ENCODE results near the gene OGT.

DNA sequence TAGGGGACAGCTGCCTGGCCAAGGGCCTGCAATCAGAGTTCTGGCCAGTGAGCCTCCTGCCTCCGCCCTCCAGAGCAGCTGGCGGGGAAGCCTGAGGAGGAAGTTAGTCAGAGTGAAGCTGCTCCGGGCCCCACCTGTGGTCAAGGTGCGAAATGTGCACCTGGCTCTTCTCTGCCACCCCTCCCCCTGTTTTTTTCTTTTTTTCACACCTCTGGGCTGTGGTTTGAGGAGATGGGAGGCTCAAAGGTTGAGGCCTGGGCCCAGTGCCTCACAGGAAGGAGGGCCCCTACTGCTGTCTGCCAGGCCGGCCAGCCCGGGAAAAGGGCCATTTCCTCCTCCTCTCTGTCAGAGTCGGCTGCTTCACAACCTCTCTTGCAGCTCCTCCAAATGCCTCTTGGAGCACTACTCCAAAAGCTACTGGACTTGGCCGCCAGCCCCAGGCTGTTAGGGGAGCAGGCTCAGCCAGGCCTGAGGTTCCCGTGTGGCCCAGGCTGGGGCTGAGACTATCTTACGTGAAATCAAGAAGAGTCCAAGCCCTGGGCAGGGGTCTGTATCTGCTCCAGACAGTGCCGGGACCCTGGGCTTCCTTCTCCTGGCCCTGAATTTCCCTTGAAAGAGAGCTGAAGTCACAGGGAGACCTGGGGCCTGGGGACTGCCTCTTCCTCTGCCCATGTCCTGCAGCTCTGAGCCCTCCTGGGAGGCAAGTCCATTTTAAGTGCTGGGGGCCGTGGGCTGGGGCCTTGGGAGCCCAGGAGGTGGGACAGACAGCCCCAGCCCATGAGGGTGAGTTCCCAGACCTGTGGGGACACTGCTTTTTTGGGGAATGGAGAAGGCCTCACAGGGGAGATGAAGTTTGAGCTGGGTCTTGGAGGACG, 89.9 kb downstream of the OGT start:
- no peak for TF ChIP-seq EZH2 (IDR thresholded peaks at IDR 0.05; ENCODE audit: borderline replicate concordance)
- TF ChIP-seq, protein P1, sequence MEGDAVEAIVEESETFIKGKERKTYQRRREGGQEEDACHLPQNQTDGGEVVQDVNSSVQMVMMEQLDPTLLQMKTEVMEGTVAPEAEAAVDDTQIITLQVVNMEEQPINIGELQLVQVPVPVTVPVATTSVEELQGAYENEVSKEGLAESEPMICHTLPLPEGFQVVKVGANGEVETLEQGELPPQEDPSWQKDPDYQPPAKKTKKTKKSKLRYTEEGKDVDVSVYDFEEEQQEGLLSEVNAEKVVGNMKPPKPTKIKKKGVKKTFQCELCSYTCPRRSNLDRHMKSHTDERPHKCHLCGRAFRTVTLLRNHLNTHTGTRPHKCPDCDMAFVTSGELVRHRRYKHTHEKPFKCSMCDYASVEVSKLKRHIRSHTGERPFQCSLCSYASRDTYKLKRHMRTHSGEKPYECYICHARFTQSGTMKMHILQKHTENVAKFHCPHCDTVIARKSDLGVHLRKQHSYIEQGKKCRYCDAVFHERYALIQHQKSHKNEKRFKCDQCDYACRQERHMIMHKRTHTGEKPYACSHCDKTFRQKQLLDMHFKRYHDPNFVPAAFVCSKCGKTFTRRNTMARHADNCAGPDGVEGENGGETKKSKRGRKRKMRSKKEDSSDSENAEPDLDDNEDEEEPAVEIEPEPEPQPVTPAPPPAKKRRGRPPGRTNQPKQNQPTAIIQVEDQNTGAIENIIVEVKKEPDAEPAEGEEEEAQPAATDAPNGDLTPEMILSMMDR (IDR thresholded peaks at IDR 0.05; ENCODE audit: poor library complexity): no peak
